Measurements from ENCODE around the gene SPTBN4.
"Not testable (repeated sequence)": the region's sequence is repeated elsewhere in the genome, so short reads cannot be mapped to it uniquely, and the experiment has no call there.

Gene SPTBN4

GRCh38 chr19:40622773-40623075 is 155.9 kb downstream of the SPTBN4 start:
- no peak overlapping the region for H2AFZ ChIP-seq (ENCODE audit: low read length)
- H2BK120ac ChIP-seq (ENCODE audit: low read depth, low read length) = no peak overlapping the region
- no peak overlapping the region for H3K23ac ChIP-seq (ENCODE audit: low read depth, low read length, poor library complexity)
- H4K91ac ChIP-seq (ENCODE audit: low read depth, low read length, poor library complexity) = no peak overlapping the region
- no CpG with 5 or more reads among the region's 7 CpGs for whole genome bisulfite sequencing, 2 donors (ENCODE audit: extremely low coverage in 2 of 2, insufficient read length in 2 of 2, insufficient replicate concordance in 1 of 2)
- H3K14ac ChIP-seq (ENCODE audit: low read length) = peak overlapping the region; percentile 60
- no peak overlapping the region for H2BK5ac ChIP-seq (ENCODE audit: low read length)
- H3K9ac ChIP-seq (ENCODE audit: low read depth, low read length, poor library complexity) = no peak overlapping the region
- H3K36me3 ChIP-seq (replicated peaks in 1 of 2; ENCODE audit: control insufficient read depth in 2 of 2, insufficient read depth in 2 of 2, low read length in 2 of 2) = peaks cover 17 to 97% of the 10 kb centered on the region in 2 donors
- H3K27ac ChIP-seq (replicated peaks; ENCODE audit: low read length) = no peak overlapping the region
- H3K4me2 ChIP-seq (ENCODE audit: insufficient read depth, low read length, poor library complexity, severe bottlenecking) = no peak overlapping the region
- H3K4me1 ChIP-seq (ENCODE audit: control insufficient read depth in 2 of 2, insufficient read depth in 1 of 2, low read depth in 1 of 2, low read length in 2 of 2) = peaks cover 0 to 7% of the 10 kb centered on the region in 2 donors
- H2AK5ac ChIP-seq (ENCODE audit: low read depth, low read length) = no peak overlapping the region
- H3K4ac ChIP-seq (ENCODE audit: low read length) = no peak overlapping the region
- H3K27me3 ChIP-seq (ENCODE audit: control insufficient read depth in 3 of 3, insufficient read depth in 3 of 3, low read depth in 1 of 3, low read length in 3 of 3) = no peaks in the 10 kb centered on the region
- no peak overlapping the region for H3K4me3 ChIP-seq (ENCODE audit: low read length in 2 of 2)
- no peak for DNase-seq (ENCODE audit: low spot score)
- peak overlapping the region; percentile 46 for H2BK15ac ChIP-seq (ENCODE audit: low read length)
- H3K18ac ChIP-seq (ENCODE audit: low read length) = no peak overlapping the region
- H3K79me1 ChIP-seq (ENCODE audit: low read depth, low read length) = peaks cover 2% of the 10 kb centered on the region
- H4K8ac ChIP-seq (ENCODE audit: low read depth, low read length) = no peak overlapping the region
- no peak overlapping the region for H2BK12ac ChIP-seq (ENCODE audit: low read length)
- no peaks in the 10 kb centered on the region for H3K9me3 ChIP-seq (replicated peaks in 1 of 2; ENCODE audit: control insufficient read depth in 2 of 2, insufficient read depth in 1 of 2, low read depth in 1 of 2, low read length in 2 of 2)

DNA sequence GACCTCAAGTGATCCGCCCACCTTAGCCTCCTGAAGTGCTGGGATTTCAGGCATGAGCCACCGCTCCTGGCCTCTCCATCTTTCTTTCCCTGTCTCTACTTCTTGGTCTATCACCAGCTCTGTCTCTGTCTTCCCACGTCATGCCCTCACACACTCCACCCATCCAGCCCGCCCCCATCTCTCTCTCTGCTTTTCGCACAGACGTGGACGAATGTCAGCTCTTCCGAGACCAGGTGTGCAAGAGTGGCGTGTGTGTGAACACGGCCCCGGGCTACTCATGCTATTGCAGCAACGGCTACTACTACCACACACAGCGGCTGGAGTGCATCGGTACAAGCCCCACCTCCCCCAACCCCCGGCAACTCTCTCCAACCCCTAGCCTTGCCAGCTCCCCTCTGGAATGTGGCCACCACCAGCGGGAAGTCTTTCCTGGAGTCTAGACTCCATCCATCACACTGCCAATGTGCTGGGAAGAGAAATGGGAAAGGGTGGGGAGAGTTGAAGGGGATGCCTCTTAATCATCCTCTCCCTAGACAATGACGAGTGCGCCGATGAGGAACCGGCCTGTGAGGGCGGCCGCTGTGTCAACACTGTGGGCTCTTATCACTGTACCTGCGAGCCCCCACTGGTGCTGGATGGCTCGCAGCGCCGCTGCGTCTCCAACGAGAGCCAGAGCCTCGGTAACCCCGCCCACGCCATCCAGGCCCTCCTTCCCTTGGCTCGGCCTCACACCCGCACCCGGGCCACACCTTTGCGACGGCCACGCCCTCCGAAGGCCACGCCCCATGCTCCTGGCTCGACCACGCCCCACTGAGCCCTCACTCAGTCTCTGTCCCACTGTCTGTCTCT is 156.8 kb downstream of the SPTBN4 start:
- Histone ChIP-seq H3K36me3 (replicated peaks in 1 of 2; ENCODE audit: control insufficient read depth in 2 of 2, insufficient read depth in 2 of 2, low read length in 2 of 2) (peaks cover 19 to 96% of the 10 kb centered on the region in 2 donors), H3K27me3 (ENCODE audit: control insufficient read depth in 3 of 3, insufficient read depth in 3 of 3, low read depth in 1 of 3, low read length in 3 of 3) (no peaks in the 10 kb centered on the region), H2BK5ac (ENCODE audit: low read length) (no peak overlapping the region), H4K91ac (ENCODE audit: low read depth, low read length, poor library complexity) (no peak overlapping the region), H2BK120ac (ENCODE audit: low read depth, low read length) (no peak overlapping the region), H3K23ac (ENCODE audit: low read depth, low read length, poor library complexity) (peak overlapping the region; percentile 82), H2AK5ac (ENCODE audit: low read depth, low read length) (no peak overlapping the region), H3K4ac (ENCODE audit: low read length) (no peak overlapping the region), H4K8ac (ENCODE audit: low read depth, low read length) (peak overlapping the region; percentile 54), H2BK12ac (ENCODE audit: low read length) (no peak overlapping the region), H3K79me1 (ENCODE audit: low read depth, low read length) (peaks cover 2% of the 10 kb centered on the region), H3K4me1 (ENCODE audit: control insufficient read depth in 2 of 2, insufficient read depth in 1 of 2, low read depth in 1 of 2, low read length in 2 of 2) (peaks cover 0 to 7% of the 10 kb centered on the region in 2 donors), H3K9me3 (replicated peaks in 1 of 2; ENCODE audit: control insufficient read depth in 2 of 2, insufficient read depth in 1 of 2, low read depth in 1 of 2, low read length in 2 of 2) (no peaks in the 10 kb centered on the region), H3K27ac (replicated peaks; ENCODE audit: low read length) (no peak overlapping the region), H2AFZ (ENCODE audit: low read length) (no peak overlapping the region), H3K4me3 (ENCODE audit: low read length in 2 of 2) (peak overlapping the region in 1 of 2 donors; percentile 62), H3K4me2 (ENCODE audit: insufficient read depth, low read length, poor library complexity, severe bottlenecking) (peak overlapping the region; percentile 48), H2BK15ac (ENCODE audit: low read length) (no peak overlapping the region), H3K14ac (ENCODE audit: low read length) (no peak overlapping the region), H3K9ac (ENCODE audit: low read depth, low read length, poor library complexity) (no peak overlapping the region), H3K18ac (ENCODE audit: low read length) (peak overlapping the region; percentile 75)
- WGBS, 2 donors (ENCODE audit: extremely low coverage in 2 of 2, insufficient read length in 2 of 2, insufficient replicate concordance in 1 of 2) = no CpG with 5 or more reads among the region's 41 CpGs
- DNase-seq (ENCODE audit: low spot score) = no peak

DNA sequence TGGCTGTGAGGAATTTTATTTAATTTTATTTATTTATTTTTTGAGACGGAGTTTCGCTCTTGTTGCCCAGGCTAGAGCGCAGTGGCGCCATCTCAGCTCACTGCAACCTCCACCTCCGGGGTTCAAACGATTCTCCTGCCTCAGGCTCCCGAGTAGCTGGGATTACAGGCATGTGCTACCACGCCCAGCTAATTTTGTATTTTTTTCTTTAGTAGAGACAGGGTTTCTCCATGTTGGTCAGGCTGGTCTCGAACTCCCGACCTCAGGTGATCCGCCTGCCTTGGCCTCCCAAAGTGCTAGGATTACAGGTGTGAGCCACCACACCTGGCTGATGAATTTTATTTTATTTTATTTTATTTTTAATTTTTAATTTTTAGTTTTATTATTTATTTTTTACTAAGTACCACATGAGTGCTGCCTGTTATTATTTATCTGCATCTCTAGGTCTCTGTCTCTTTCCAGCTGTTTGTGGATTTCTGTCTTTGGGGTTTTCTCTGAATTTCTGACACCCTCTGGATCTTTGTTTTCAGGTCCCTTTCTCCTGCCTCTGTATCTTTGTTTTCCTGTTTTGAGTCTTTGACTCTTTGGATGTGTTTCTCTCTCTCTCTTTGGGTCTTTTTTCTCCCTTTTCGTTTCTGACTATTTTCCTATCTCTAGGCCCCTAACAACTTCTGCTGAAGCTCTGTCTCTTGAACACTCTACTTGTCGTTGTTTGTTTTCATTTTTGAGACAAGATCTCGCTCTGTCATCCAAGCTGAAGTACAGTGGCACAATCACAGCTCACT is 157.8 kb downstream of the SPTBN4 start:
- DNase-seq (ENCODE audit: low spot score); H4K91ac ChIP-seq (ENCODE audit: low read depth, low read length, poor library complexity); H3K23ac ChIP-seq (ENCODE audit: low read depth, low read length, poor library complexity); H3K27me3 ChIP-seq (ENCODE audit: control insufficient read depth in 3 of 3, insufficient read depth in 3 of 3, low read depth in 1 of 3, low read length in 3 of 3); H3K18ac ChIP-seq (ENCODE audit: low read length); H3K9me3 ChIP-seq (replicated peaks in 1 of 2; ENCODE audit: control insufficient read depth in 2 of 2, insufficient read depth in 1 of 2, low read depth in 1 of 2, low read length in 2 of 2); H3K4me3 ChIP-seq (ENCODE audit: low read length in 2 of 2); H3K14ac ChIP-seq (ENCODE audit: low read length); H2BK120ac ChIP-seq (ENCODE audit: low read depth, low read length); H2BK5ac ChIP-seq (ENCODE audit: low read length); H3K4me2 ChIP-seq (ENCODE audit: insufficient read depth, low read length, poor library complexity, severe bottlenecking); H2BK12ac ChIP-seq (ENCODE audit: low read length); H2BK15ac ChIP-seq (ENCODE audit: low read length); H3K4me1 ChIP-seq (ENCODE audit: control insufficient read depth in 2 of 2, insufficient read depth in 1 of 2, low read depth in 1 of 2, low read length in 2 of 2); H3K27ac ChIP-seq (replicated peaks; ENCODE audit: low read length); H2AK5ac ChIP-seq (ENCODE audit: low read depth, low read length); H3K79me1 ChIP-seq (ENCODE audit: low read depth, low read length); H2AFZ ChIP-seq (ENCODE audit: low read length); H3K4ac ChIP-seq (ENCODE audit: low read length); H3K9ac ChIP-seq (ENCODE audit: low read depth, low read length, poor library complexity); H4K8ac ChIP-seq (ENCODE audit: low read depth, low read length): not testable (repeated sequence)
- H3K36me3 ChIP-seq (replicated peaks in 1 of 2; ENCODE audit: control insufficient read depth in 2 of 2, insufficient read depth in 2 of 2, low read length in 2 of 2) = peaks cover 18 to 94% of the 10 kb centered on the region in 2 donors
- WGBS, 2 donors (ENCODE audit: extremely low coverage in 2 of 2, insufficient read length in 2 of 2, insufficient replicate concordance in 1 of 2) = no CpG with 5 or more reads among the region's 14 CpGs

Measured in neuronal stem cell (in vitro differentiated cells).